ENCODE results near the gene KRTAP5-2.
"Not testable (repeated sequence)": the region's sequence is repeated elsewhere in the genome, so short reads cannot be mapped to it uniquely, and the experiment has no call there.

The KRTAP5-2 gene

GRCh38 chr11:1625541-1625940 is 27.4 kb upstream of the KRTAP5-2 start:
- DNase-seq, result no peak

DNA sequence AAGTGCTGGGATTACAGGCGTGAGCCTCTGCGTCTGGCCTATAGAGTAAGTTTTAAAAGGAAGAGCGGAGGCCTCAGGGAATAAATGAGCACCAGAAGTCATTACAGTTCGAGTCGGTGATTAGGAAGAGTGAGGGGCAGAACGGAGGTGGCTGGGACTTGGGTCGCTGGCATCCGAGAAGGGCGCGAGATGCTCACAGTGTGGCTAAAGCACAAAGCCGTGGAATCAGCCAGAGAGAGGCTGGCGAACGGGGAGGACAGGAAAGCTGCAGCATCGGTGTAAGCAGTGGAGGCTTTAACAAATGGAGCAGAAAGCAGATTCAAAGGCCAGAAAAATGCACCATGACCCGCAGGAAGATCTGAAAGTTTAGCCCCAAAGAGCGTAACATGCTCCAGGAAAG is 26.5 kb upstream of the KRTAP5-2 start:
- no peak for DNase-seq

DNA sequence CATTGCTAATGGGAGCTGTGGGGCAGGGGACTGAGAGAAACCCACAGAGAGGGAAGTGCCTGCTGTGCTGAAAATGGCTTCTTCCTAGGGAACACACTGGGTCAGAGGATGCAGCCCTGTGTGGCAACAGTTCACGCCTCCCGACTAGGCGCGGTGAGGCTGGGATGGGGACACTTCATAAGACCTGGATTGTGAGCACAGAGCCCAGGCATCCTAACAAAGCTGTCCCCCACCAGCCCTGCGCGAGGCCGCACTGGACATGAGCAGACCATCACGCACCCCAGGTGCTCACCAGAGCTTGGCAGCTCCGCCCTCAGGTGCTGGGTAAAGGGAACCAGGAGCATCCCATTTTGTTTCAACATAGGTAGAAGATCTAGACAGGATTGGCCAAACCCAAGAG is 25.6 kb upstream of the KRTAP5-2 start:
- no peak for DNase-seq

- DNase-seq, result no peak
Measured at GRCh38 chr11:1622086-1622485, 24.0 kb upstream of the KRTAP5-2 start, which contains the start of gene KRTAP5-4. TSS of gene KRTAP5-4 (minus strand) at chr11:1622138. CDS start at chr11:1622093, 45 bp downstream.

DNA sequence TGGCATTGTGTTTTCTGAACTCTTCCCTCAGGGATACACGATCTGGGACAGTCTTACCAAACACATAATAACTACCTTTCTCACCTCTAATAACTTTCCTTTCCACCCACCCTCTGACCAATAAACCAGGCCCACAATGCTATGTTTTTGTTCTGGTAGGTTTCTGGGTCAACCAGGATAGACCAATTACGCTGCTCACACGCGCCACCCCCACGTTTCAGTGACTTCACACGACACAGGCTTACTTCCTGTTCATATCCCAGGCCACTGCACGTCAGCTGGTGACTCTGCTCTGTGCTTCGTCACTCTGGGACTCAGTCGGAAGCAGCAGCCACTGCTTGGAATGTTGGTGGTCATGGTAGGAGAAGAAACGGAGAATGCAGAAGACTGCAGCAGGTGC is 21.4 kb upstream of the KRTAP5-2 start:
- peak; percentile 41 for DNase-seq

DNA sequence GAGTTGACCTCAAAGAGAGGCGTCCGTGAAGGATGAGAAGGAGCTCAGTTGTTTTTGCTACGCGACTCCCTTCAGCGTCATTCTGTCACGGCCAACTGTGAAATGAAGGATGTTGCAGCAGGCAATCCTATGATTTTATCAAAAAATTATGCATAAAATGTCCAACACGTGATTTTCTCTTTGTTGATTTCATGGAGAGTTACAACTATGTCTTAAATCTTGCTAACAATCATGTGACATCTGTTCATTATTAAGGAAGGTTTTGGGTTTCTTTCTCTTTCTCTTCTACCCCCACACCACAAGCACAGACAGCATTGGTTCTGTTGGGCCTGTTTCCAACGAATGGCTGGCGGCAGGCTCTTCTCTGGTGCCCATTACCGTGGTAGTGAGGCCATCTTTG is 20.1 kb upstream of the KRTAP5-2 start:
- DNase-seq, result no peak

GRCh38 chr11:1608363-1608762 is 10.3 kb upstream of the KRTAP5-2 start, which contains the start of gene KRTAP5-3:
TSS of gene KRTAP5-3 (minus strand) at chr11:1608463. CDS start at chr11:1608385, 78 bp downstream.
- no peak for DNase-seq

DNA sequence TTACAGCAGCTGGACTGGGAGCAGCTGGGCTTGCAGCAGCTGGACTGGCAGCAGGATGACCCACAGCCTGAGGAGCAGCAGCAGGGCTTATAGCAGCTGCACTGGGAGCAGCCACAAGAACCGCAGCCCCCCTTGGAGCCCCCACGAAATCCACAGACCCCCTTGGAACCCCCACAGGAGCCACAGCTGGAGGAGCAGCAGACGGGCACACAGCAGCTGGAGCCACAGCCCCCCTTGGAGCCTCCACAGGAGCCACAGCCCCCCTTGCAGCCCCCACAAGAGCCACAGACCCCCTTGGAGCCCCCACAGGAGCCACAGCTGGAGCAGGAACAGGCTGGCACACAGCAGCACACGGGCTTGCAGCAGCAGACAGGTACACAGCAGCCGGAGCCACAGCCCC is 9.8 kb upstream of the KRTAP5-2 start:
- DNase-seq, result not testable (repeated sequence)

GRCh38 chr11:1607156-1607845 is 9.2 kb upstream of the KRTAP5-2 start:
- DNase-seq, result not testable (repeated sequence)

- DNase-seq, result not testable (repeated sequence)
Measured at GRCh38 chr11:1605923-1606322, 7.8 kb upstream of the KRTAP5-2 start.

DNA sequence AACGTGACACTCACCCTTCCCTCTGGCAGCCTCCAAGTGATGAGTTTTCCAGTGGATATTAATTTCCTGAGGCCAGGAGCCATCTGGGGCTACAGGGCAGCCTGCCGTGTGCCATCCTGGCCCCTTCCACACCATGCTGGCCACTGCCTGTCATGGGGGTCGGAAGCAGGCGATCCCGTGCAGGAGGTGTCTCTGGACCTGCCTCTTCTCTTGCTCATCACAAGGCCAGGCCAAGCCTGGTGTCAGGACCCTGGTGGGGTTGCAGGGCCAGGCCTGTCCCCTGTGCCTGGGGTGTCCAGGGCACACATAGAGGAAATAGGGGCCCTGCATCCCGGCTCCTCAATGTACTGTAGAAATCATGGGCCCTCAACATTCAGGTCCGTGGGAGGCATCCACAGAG is 6.6 kb upstream of the KRTAP5-2 start:
- DNase-seq, result no peak

- no peak for DNase-seq
Measured at GRCh38 chr11:1604181-1604580, 6.1 kb upstream of the KRTAP5-2 start.

- DNase-seq, result no peak
Measured at GRCh38 chr11:1603629-1604028, 5.5 kb upstream of the KRTAP5-2 start.

DNA sequence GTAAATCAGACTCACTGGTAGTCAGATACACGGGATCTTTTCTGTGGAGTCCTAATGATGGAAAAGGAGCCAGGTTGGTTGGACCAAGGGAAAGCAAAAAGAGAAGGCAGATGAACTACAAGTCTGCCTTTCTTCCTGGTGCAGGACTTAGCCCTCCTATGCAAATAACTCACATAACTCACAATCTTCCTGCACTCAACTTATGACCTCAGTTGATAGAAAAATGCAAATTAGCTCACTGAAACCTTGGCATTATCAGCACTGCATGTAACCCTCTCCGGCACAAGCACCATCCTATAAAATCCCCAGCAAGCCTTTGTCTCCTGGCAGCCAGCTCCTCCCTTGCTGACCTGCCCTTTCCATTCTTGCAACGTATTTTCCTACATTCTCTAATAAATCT is 3.6 kb upstream of the KRTAP5-2 start:
- DNase-seq, result not testable (repeated sequence)

- no peak for DNase-seq
Measured at GRCh38 chr11:1600626-1601025, 2.5 kb upstream of the KRTAP5-2 start.

GRCh38 chr11:1598816-1599215 is 722 bp upstream of the KRTAP5-2 start:
- DNase-seq, result peak; percentile 67

DNA sequence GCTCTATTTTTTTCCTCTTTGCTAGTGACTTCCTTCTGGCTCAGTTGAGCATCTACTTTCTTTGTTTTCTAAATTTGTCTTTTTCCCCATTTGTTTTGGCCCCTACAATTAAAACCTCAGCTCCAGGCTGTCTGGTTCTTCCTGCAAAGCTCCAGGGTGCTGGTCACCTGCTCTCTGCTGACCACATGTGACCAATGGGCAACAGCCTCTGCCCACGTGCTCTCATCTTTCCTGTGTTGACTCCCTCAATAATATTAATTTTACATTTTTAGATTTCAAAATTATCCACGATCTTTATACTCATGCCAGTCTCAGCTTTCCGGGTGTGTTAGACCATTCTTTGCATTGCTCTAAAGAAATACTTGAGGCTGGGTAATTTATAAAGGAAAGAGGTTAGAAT is 312 bp upstream of the KRTAP5-2 start:
- DNase-seq, result not testable (repeated sequence)

- no peak for DNase-seq
Measured at GRCh38 chr11:1597331-1597993, 632 bp downstream of the KRTAP5-2 start.

GRCh38 chr11:1596576-1597121 is 1.4 kb downstream of the KRTAP5-2 start:
- not testable (repeated sequence) for DNase-seq

DNA sequence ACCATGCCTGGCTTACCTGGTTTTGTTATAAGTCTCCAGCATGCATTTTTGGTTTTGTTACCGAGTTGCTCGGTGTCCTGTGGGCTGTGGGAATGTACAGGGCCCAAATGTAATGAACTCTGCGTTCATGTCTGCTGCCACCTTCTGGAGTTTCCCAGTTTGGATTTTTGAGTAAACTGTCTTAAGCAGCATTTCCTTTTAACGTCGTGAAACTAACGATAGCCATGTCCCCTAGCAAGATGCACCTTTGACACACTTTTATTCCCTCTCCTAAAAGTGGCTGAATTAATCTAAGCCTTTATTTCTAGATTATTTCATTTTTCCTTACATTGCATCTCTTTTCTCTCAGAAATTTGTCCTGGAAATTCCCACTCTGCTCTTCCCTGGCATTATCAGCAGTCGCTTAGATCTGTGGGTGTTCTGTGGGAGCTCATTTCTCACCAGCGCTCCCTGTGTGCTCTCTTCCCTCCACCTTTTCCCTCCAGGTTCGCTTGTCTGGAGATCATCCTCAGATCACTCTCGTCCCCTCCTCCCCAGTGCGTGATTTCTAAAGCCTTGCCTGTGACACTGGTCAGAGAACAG is 2.0 kb downstream of the KRTAP5-2 start:
- peak; percentile 11 for DNase-seq

DNA sequence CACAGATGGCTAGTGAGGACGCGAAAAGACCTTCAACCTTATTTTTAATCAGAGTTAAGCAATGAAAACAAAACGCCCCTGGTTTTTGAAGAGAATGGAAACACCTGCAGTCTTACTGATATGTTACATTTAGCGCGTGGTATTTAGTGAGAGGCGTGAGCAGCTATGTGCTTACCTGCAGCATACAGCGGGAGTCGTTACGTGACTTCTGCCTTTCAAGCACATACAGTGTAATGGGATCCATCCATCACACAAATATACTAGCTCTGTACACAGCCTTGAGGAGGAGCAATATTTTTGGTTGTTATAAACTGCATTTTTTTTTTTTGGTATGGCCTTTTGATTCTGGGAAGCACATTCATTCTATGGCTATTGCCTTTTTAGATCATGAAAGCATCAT is 5.5 kb downstream of the KRTAP5-2 start:
- no peak for DNase-seq

DNA sequence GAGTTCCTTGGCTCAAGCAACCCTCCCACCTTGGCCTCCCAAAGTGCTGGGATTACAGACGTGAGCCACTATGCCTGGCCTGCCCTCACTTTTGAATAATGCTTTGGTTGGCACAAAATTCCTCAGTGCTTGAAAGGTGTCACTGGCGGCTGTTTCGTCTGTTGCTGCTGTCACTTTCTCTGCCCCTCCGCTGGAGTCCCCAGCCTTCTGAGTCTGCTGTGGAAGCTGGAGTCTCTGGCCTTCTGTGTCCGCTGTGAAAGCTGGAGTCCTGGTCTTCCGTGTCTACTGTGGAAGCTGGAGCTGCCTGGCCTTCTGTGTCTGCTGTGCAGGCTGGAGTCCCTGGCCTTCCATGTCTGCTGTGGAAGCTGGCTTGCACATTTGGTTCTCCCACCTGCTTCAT is 8.1 kb downstream of the KRTAP5-2 start:
- DNase-seq, result no peak

DNA sequence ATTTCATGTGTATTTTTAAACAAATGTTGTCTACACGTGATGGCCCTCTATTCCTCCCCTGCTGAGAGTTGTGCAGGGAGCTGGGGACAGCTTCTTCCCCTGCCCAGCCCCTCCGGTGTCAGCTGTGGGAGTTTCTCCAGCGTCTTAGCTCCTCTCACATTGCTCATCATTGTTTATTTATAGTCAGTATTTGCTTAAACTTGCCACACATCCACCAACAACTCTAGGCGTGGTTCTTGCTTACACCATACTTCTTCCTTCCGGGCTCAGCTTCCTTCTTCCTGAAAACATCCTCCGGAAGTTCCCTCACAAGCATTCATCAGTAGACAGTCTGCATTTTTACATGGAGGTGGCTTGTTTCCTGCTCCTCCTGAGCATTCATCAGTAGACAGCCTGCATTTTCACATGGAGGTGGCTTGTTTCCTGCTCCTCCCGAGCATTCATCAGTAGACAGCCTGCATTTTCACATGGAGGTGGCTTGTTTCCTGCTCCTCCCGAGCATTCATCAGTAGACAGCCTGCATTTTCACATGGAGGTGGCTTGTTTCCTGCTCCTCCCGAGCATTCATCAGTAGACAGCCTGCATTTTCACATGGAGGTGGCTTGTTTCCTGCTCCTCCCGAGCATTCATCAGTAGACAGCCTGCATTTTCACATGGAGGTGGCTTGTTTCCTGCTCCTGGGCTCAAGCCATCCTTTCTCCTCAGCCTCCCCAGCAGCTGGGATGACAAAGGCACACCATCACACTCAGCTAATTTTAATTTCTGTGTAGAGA is 8.7 kb downstream of the KRTAP5-2 start:
- not testable (repeated sequence) for DNase-seq

Data from EL (cell line).